Thyroid gland (tissue), 4 donors: Measurements from ENCODE around the gene RNFT2.

Source experiments
- POLR2A ChIP-seq, 2 donors: fragments of 450-650 bp; IDR thresholded peaks; one replicate each; pipeline ENCODE4 v1.6.1; 2017; ENCODE audit warnings: antibody characterized with exemption in 2 of 2, mild to moderate bottlenecking in 2 of 2, moderate library complexity in 1 of 2
- TF ChIP-seq, protein P1 (sequence below), 6 experiments: fragments of 200-600 bp in 3 of 6; fragments of 450-650 bp in 3 of 6; sonication (generic) in 3 of 6; IDR thresholded peaks; one replicate each; pipeline ENCODE4 v1.5.1; 2016 to 2019; ENCODE audit warnings: antibody characterized with exemption in 6 of 6, mild to moderate bottlenecking in 2 of 6, inconsistent platforms in 1 of 6, moderate library complexity in 1 of 6

DNA sequence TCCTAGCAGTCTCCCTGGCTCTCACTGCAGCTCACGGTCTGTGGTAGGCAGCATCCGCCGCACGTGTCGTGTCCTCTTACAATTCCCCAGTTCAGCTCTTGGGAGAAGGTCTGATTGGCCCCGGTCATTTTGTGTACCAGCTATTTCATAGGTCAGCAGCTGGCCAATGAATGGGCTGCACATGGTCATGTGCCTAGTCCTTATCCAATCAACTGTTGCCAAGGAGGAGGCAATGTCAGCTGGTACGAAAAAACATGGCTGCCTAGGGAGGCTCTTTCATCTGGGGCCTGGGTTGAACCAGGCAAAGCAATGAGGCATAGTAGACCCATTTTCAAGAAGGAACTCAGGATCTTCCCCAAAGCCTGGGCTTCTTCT is 46.1 kb downstream of the RNFT2 start:
- TF ChIP-seq, protein P1, sequence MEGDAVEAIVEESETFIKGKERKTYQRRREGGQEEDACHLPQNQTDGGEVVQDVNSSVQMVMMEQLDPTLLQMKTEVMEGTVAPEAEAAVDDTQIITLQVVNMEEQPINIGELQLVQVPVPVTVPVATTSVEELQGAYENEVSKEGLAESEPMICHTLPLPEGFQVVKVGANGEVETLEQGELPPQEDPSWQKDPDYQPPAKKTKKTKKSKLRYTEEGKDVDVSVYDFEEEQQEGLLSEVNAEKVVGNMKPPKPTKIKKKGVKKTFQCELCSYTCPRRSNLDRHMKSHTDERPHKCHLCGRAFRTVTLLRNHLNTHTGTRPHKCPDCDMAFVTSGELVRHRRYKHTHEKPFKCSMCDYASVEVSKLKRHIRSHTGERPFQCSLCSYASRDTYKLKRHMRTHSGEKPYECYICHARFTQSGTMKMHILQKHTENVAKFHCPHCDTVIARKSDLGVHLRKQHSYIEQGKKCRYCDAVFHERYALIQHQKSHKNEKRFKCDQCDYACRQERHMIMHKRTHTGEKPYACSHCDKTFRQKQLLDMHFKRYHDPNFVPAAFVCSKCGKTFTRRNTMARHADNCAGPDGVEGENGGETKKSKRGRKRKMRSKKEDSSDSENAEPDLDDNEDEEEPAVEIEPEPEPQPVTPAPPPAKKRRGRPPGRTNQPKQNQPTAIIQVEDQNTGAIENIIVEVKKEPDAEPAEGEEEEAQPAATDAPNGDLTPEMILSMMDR (IDR thresholded peaks at IDR 0.05), result no peak
- TF ChIP-seq POLR2A (IDR thresholded peaks at IDR 0.05), result no peak
